Measurements from ENCODE around the gene KCNG2. TPM values are rescaled to one million over a fixed set of nuclear protein-coding genes. Genes with fewer than 3 reads are reported as not detected.
A peak's percentile ranks its signal among the peaks of the same experiment; 100 is the strongest.

KCNG2 gene
- total and polyA plus RNA-seq, 3 experiments from 2014 or later = not detected

DNA sequence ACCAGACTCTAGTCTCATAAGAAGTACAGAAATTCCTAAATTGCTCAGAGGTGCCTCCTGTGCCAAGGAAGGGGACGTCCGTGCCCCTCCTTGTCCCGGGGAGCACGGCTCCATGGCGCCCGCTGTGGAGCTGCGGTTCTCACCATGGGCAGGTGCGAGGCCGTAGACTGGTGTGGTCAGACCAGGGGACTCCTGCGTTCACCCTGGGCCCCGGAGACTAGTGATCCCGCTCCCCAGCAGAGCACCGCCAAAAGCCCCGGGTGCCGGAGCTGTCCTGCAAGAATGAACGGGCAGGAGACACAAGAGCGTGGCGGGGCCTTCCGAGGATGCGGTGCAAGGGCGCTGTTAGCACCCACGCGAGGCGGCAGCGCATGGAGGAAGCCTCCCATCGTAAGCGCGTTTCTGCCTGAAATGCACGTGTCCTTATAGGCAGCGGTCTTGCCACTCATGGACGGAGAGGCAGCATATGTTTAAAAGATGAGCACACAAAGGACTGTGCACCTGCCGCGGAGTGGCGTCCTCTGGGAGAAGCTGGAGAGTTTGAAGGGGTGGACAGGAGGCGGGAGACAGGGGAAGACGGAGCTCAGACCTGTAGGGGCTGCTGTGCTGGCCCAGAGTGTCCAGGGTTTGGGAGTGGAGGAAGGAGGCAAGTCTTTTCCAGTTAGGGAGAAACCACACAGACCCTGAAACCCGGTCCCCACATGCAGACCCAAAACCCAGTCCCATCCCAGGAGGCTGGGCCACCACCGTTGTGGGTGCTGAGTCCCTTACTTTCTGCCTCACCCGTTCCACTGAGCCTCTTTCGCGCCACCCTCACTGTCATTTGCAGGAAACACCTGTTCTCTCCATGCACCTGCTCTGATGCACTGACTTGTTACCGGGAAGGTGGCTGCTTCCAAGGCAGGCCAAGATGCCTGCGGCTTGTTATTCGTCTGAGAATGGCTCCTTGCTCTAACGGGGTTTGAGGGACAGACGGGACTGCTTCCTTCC, 7.5 kb upstream of the KCNG2 start:
- POLR2A ChIA-PET = no interaction called here
- H3K9me3 Mint-ChIP-seq = peaks cover 0 to 2% (median 0%) of the 10 kb centered on the region in 5 donors

GRCh38 chr18:79790996-79791972, 6.5 kb upstream of the KCNG2 start:
- H3K9me3 ChIP-seq (ENCODE audit: low read length) = no peaks in the 10 kb centered on the region
- no peaks in the 10 kb centered on the region for H3K4me1 ChIP-seq (ENCODE audit: insufficient read depth, low read length)
- no peak for DNase-seq
- H3K36me3 ChIP-seq (ENCODE audit: insufficient read depth, low read length) = no peaks in the 10 kb centered on the region
- Mint-ChIP-seq H3K4me3 (peak overlapping the region in 1 of 7 donors; percentile 13), H3K27ac (peak overlapping the region in 2 of 8 donors; percentile 23 to 39), H3K9me3 (peaks cover 0 to 2% (median 0%) of the 10 kb centered on the region in 5 donors), H3K4me1 (peaks cover 3 to 8% (median 8%) of the 10 kb centered on the region in 3 donors), H3K36me3 (no peaks in the 10 kb centered on the region), H3K27me3 (peaks cover 41 to 62% of the 10 kb centered on the region in 2 donors)
- H3K27me3 ChIP-seq (ENCODE audit: insufficient read depth, low read length, poor library complexity, severe bottlenecking) = peaks cover 7% of the 10 kb centered on the region
- no peak overlapping the region for H3K4me3 ChIP-seq (ENCODE audit: low read length)
- POLR2A ChIA-PET = no interaction called here
- CTCF ChIA-PET = no interaction called here
- H3K27ac ChIP-seq (ENCODE audit: low read depth, low read length) = no peak overlapping the region

More for the DNA sequence above, 7.5 kb upstream of the KCNG2 start:
- Histone ChIP-seq H3K4me3 (ENCODE audit: low read length) (no peak overlapping the region), H3K27me3 (ENCODE audit: insufficient read depth, low read length, poor library complexity, severe bottlenecking) (peaks cover 7% of the 10 kb centered on the region), H3K36me3 (ENCODE audit: insufficient read depth, low read length) (no peaks in the 10 kb centered on the region), H3K4me1 (ENCODE audit: insufficient read depth, low read length) (no peaks in the 10 kb centered on the region), H3K9me3 (ENCODE audit: low read length) (no peaks in the 10 kb centered on the region), H3K27ac (ENCODE audit: low read depth, low read length) (no peak overlapping the region)
- Mint-ChIP-seq H3K4me1 (peaks cover 3 to 8% (median 8%) of the 10 kb centered on the region in 3 donors), H3K27ac (no peak overlapping the region), H3K4me3 (peak overlapping the region in 2 of 7 donors; percentile 26 to 44), H3K27me3 (peaks cover 39 to 64% of the 10 kb centered on the region in 2 donors), H3K36me3 (no peaks in the 10 kb centered on the region)
- peak in 1 of 5 donors; percentile 38 for DNase-seq
- CTCF ChIA-PET = no interaction called here

GRCh38 chr18:79792096-79792987, 5.4 kb upstream of the KCNG2 start:
- no peak overlapping the region for H3K27ac ChIP-seq (ENCODE audit: low read depth, low read length)
- peak in 1 of 5 donors; percentile 26 for DNase-seq
- Mint-ChIP-seq H3K36me3 (peaks cover 0 to 2% (median 0%) of the 10 kb centered on the region in 3 donors), H3K4me1 (peaks cover 5 to 13% (median 11%) of the 10 kb centered on the region in 3 donors), H3K4me3 (no peak overlapping the region), H3K9me3 (peaks cover 0 to 2% (median 0%) of the 10 kb centered on the region in 5 donors), H3K27me3 (peaks cover 46 to 60% of the 10 kb centered on the region in 2 donors), H3K27ac (no peak overlapping the region)
- ChIA-PET CTCF (no interaction called here), POLR2A (no interaction called here)
- no peaks in the 10 kb centered on the region for H3K36me3 ChIP-seq (ENCODE audit: insufficient read depth, low read length)
- no peaks in the 10 kb centered on the region for H3K9me3 ChIP-seq (ENCODE audit: low read length)
- no peaks in the 10 kb centered on the region for H3K4me1 ChIP-seq (ENCODE audit: insufficient read depth, low read length)
- H3K27me3 ChIP-seq (ENCODE audit: insufficient read depth, low read length, poor library complexity, severe bottlenecking) = peaks cover 7% of the 10 kb centered on the region
- H3K4me3 ChIP-seq (ENCODE audit: low read length) = no peak overlapping the region

- H3K27me3 ChIP-seq (ENCODE audit: insufficient read depth, low read length, poor library complexity, severe bottlenecking) = peaks cover 7% of the 10 kb centered on the region
- POLR2A ChIA-PET = interaction anchor here (0.7 kb wide), 1 partner anchor 78 kb away, joined by 4 read pairs; no protein-coding TSS in a partner anchor
These were observed 4.8 kb upstream of the KCNG2 start for GRCh38 chr18:79792988-79793355.

DNA sequence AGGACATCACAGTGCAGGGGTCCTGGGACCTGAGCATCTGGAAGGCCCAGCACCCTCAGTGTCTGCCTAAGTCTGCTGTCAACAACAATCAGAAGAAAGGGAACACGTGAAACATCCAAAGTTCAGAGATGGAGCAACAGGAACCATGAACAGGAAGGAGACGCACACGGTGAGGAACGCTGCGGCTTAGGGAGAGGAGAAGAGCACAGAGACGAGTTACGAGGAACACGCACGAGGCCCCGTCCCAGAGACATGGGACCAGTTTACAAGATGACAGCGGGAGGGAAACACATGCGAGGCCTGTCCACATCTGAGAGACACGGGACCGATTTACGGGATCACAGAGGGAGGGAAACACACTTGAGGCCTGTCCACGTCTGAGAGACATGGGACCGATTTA, 2.9 kb upstream of the KCNG2 start:
- Histone ChIP-seq H3K4me3 (ENCODE audit: low read length) (no peak overlapping the region), H3K4me1 (ENCODE audit: insufficient read depth, low read length) (no peaks in the 10 kb centered on the region), H3K36me3 (ENCODE audit: insufficient read depth, low read length) (no peaks in the 10 kb centered on the region), H3K27ac (ENCODE audit: low read depth, low read length) (no peak overlapping the region), H3K9me3 (ENCODE audit: low read length) (no peaks in the 10 kb centered on the region), H3K27me3 (ENCODE audit: insufficient read depth, low read length, poor library complexity, severe bottlenecking) (peaks cover 18% of the 10 kb centered on the region)
- Mint-ChIP-seq H3K27me3 (peaks cover 51 to 65% of the 10 kb centered on the region in 2 donors), H3K9me3 (peaks cover 0 to 2% (median 0%) of the 10 kb centered on the region in 5 donors), H3K4me1 (peaks cover 7 to 26% (median 18%) of the 10 kb centered on the region in 3 donors), H3K4me3 (no peak overlapping the region), H3K36me3 (peaks cover 0 to 4% (median 0%) of the 10 kb centered on the region in 3 donors), H3K27ac (no peak overlapping the region)
- POLR2A ChIA-PET = no interaction called here
- peak in 1 of 5 donors; percentile 8 for DNase-seq
- CTCF ChIA-PET = no interaction called here

More at GRCh38 chr18:79792988-79793355, 4.8 kb upstream of the KCNG2 start:
- no peak overlapping the region for H3K27ac ChIP-seq (ENCODE audit: low read depth, low read length)
- peak in 1 of 5 donors; percentile 30 for DNase-seq
- peaks cover 7 to 16% (median 14%) of the 10 kb centered on the region in 3 donors for H3K4me1 Mint-ChIP-seq
- H3K4me3 ChIP-seq (ENCODE audit: low read length) = no peak overlapping the region
- H3K9me3 Mint-ChIP-seq = peaks cover 0 to 2% (median 0%) of the 10 kb centered on the region in 5 donors
- H3K36me3 Mint-ChIP-seq = peaks cover 0 to 4% (median 0%) of the 10 kb centered on the region in 3 donors
- no peaks in the 10 kb centered on the region for H3K9me3 ChIP-seq (ENCODE audit: low read length)
- no peak overlapping the region for H3K4me3 Mint-ChIP-seq
- H3K4me1 ChIP-seq (ENCODE audit: insufficient read depth, low read length) = no peaks in the 10 kb centered on the region
- H3K27ac Mint-ChIP-seq = no peak overlapping the region
- H3K36me3 ChIP-seq (ENCODE audit: insufficient read depth, low read length) = no peaks in the 10 kb centered on the region
- H3K27me3 Mint-ChIP-seq = peaks cover 44 to 60% of the 10 kb centered on the region in 2 donors
- CTCF ChIA-PET = no interaction called here

DNA sequence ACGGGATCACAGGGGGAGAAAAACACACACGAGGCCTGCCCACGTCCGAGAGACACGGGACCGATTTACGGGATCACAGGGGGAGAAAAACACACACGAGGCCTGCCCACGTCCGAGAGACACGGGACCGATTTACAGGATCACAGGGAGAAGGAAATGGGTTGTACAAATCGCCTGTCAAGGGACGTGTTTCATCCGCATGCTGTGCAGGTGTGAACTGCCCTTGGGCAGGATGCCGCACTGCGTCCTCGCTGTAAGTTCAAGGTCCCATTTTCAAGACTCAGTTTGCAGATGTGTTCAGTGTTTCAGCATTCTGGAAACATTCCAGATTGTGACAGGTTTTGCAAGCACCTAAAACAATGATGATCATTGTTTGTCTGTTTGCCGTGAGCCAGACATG, 2.3 kb upstream of the KCNG2 start:
- peaks cover 0 to 4% (median 0%) of the 10 kb centered on the region in 3 donors for H3K36me3 Mint-ChIP-seq
- Histone ChIP-seq H3K27me3 (ENCODE audit: insufficient read depth, low read length, poor library complexity, severe bottlenecking) (peaks cover 18% of the 10 kb centered on the region), H3K4me3 (ENCODE audit: low read length) (no peak overlapping the region), H3K9me3 (ENCODE audit: low read length) (no peaks in the 10 kb centered on the region), H3K36me3 (ENCODE audit: insufficient read depth, low read length) (no peaks in the 10 kb centered on the region), H3K27ac (ENCODE audit: low read depth, low read length) (no peak overlapping the region), H3K4me1 (ENCODE audit: insufficient read depth, low read length) (no peaks in the 10 kb centered on the region)
- peaks cover 0 to 2% (median 0%) of the 10 kb centered on the region in 5 donors for H3K9me3 Mint-ChIP-seq
- H3K27me3 Mint-ChIP-seq = peaks cover 52 to 66% of the 10 kb centered on the region in 2 donors
- peaks cover 7 to 28% (median 18%) of the 10 kb centered on the region in 3 donors for H3K4me1 Mint-ChIP-seq
- H3K4me3 Mint-ChIP-seq = no peak overlapping the region
- POLR2A ChIA-PET = no interaction called here
- peak in 1 of 5 donors; percentile 23 for DNase-seq
- CTCF ChIA-PET = no interaction called here
- no peak overlapping the region for H3K27ac Mint-ChIP-seq

DNA sequence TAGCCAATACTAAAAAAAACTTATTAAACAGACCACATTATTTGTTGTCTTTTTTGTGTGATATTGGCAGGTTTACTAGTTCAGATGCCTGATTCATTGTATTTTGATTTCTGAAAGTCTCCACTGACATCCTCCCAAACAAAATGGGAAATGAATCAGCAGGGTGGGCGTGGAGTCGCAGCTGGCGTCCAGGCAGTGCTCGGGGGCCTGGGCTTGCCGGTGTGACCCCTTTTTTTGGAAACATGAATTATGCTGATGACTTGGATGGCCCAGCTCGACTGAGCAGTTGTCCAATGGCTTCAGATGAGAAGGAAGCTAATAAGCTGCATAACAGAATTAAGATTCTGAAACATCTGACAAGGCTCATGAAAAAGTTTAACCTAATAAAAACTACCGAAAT, 1.7 kb upstream of the KCNG2 start:
- Histone ChIP-seq H3K4me1 (ENCODE audit: insufficient read depth, low read length) (no peaks in the 10 kb centered on the region), H3K27me3 (ENCODE audit: insufficient read depth, low read length, poor library complexity, severe bottlenecking) (peaks cover 18% of the 10 kb centered on the region)
- CTCF ChIA-PET = no interaction called here

More for the DNA sequence above, 1.7 kb upstream of the KCNG2 start:
- Mint-ChIP-seq H3K36me3 (peaks cover 0 to 4% (median 0%) of the 10 kb centered on the region in 3 donors), H3K27me3 (peaks cover 49 to 60% of the 10 kb centered on the region in 2 donors), H3K27ac (no peak overlapping the region), H3K4me3 (peak overlapping the region in 3 of 7 donors; percentile 21 to 50 (median 38)), H3K4me1 (peaks cover 7 to 28% (median 18%) of the 10 kb centered on the region in 3 donors), H3K9me3 (peaks cover 0 to 2% (median 0%) of the 10 kb centered on the region in 5 donors)
- no peak for DNase-seq
- POLR2A ChIA-PET = no interaction called here
- H3K27ac ChIP-seq (ENCODE audit: low read depth, low read length) = no peak overlapping the region
- no peaks in the 10 kb centered on the region for H3K36me3 ChIP-seq (ENCODE audit: insufficient read depth, low read length)
- no peaks in the 10 kb centered on the region for H3K9me3 ChIP-seq (ENCODE audit: low read length)
- H3K4me3 ChIP-seq (ENCODE audit: low read length) = no peak overlapping the region
